SK-N-SH treated with all-trans-retinoic acid at 6 μM for 48 hours (cell line): Measurements from ENCODE around the gene LY86.

Experiments used
- ATAC-seq: fragments of 200-7000 bp; cut with Tn5 transposase; 3 replicates; pipeline ENCODE4 v1.9.1; 2020; ENCODE audit warnings: mild to moderate bottlenecking, moderate library complexity
- ARNTL ChIP-seq: fragments of 450-650 bp; formaldehyde crosslinking; IDR thresholded peaks from 2 replicates; pipeline ENCODE4 v1.5.0; 2020; ENCODE audit warnings: low read depth, mild to moderate bottlenecking, moderate library complexity, borderline replicate concordance
- CSDC2 ChIP-seq: fragments of 250-450 bp; sonication (Bioruptor Pico); IDR thresholded peaks from 2 replicates; pipeline ENCODE4 v1.5.0; 2020; ENCODE audit warnings: mild to moderate bottlenecking, moderate library complexity
- ESRRG ChIP-seq: fragments of 250-450 bp; sonication (Bioruptor Pico); IDR thresholded peaks from 2 replicates; pipeline ENCODE4 v1.6.1; 2021; ENCODE audit warnings: mild to moderate bottlenecking
- PPARA ChIP-seq: fragments of 250-450 bp; sonication (Bioruptor Pico); IDR thresholded peaks from 2 replicates; pipeline ENCODE4 v1.5.0; 2020; ENCODE audit warnings: mild to moderate bottlenecking, borderline replicate concordance
- RARB ChIP-seq: fragments of 250-450 bp; sonication (Bioruptor Pico); IDR thresholded peaks from 2 replicates; pipeline ENCODE4 v1.8.0; 2021; ENCODE audit warnings: mild to moderate bottlenecking, moderate library complexity
- SNAI2 ChIP-seq: fragments of 250-450 bp; sonication (Bioruptor Pico); IDR thresholded peaks from 2 replicates; pipeline ENCODE4 v1.5.0; 2020; ENCODE audit warnings: mild to moderate bottlenecking, moderate library complexity
- TOX ChIP-seq: fragments of 250-450 bp; sonication (Bioruptor Pico); IDR thresholded peaks from 2 replicates; pipeline ENCODE4 v1.8.0; 2021; ENCODE audit warnings: mild to moderate bottlenecking, moderate library complexity, borderline replicate concordance
- ZC3H10 ChIP-seq: fragments of 250-450 bp; sonication (Bioruptor Pico); IDR thresholded peaks from 2 replicates; pipeline ENCODE4 v1.5.1; 2021; ENCODE audit warnings: mild to moderate bottlenecking, moderate library complexity
- ZFP3 ChIP-seq: fragments of 250-450 bp; sonication (Bioruptor Pico); IDR thresholded peaks from 2 replicates; pipeline ENCODE4 v1.5.0; 2020; ENCODE audit warnings: mild to moderate bottlenecking, moderate library complexity
- ZFP30 ChIP-seq: fragments of 450-650 bp; formaldehyde crosslinking; IDR thresholded peaks from 2 replicates; pipeline ENCODE4 v1.5.0; 2022; ENCODE audit warnings: mild to moderate bottlenecking, moderate library complexity
- ZNF70 ChIP-seq: fragments of 450-650 bp; formaldehyde crosslinking; IDR thresholded peaks from 2 replicates; pipeline ENCODE4 v1.5.0; 2020; ENCODE audit warnings: mild to moderate bottlenecking, moderate library complexity
- ZNF8 ChIP-seq: fragments of 450-650 bp; formaldehyde crosslinking; IDR thresholded peaks from 2 replicates; pipeline ENCODE4 v1.5.0; 2020; ENCODE audit warnings: mild to moderate bottlenecking, moderate library complexity
- TF ChIP-seq, protein P1 (sequence below): fragments of 250-450 bp; sonication (Bioruptor Pico); IDR thresholded peaks from 2 replicates; pipeline ENCODE4 v1.5.1; 2020; ENCODE audit warnings: low read depth, mild to moderate bottlenecking, moderate library complexity
- TF ChIP-seq, protein P2 (sequence below): fragments of 250-450 bp; sonication (Bioruptor Pico); IDR thresholded peaks from 2 replicates; pipeline ENCODE4 v1.5.0; 2020; ENCODE audit warnings: mild to moderate bottlenecking, moderate library complexity
- TF ChIP-seq, protein P3 (sequence below): fragments of 250-450 bp; sonication (Bioruptor Pico); IDR thresholded peaks from 2 replicates; pipeline ENCODE4 v1.8.0; 2021; ENCODE audit warnings: low read depth, mild to moderate bottlenecking, moderate library complexity, borderline replicate concordance
- TF ChIP-seq, protein P4 (sequence below): fragments of 250-450 bp; sonication (Bioruptor Pico); IDR thresholded peaks from 2 replicates; pipeline ENCODE4 v1.5.1; 2021; ENCODE audit warnings: mild to moderate bottlenecking, moderate library complexity

Gene LY86

DNA sequence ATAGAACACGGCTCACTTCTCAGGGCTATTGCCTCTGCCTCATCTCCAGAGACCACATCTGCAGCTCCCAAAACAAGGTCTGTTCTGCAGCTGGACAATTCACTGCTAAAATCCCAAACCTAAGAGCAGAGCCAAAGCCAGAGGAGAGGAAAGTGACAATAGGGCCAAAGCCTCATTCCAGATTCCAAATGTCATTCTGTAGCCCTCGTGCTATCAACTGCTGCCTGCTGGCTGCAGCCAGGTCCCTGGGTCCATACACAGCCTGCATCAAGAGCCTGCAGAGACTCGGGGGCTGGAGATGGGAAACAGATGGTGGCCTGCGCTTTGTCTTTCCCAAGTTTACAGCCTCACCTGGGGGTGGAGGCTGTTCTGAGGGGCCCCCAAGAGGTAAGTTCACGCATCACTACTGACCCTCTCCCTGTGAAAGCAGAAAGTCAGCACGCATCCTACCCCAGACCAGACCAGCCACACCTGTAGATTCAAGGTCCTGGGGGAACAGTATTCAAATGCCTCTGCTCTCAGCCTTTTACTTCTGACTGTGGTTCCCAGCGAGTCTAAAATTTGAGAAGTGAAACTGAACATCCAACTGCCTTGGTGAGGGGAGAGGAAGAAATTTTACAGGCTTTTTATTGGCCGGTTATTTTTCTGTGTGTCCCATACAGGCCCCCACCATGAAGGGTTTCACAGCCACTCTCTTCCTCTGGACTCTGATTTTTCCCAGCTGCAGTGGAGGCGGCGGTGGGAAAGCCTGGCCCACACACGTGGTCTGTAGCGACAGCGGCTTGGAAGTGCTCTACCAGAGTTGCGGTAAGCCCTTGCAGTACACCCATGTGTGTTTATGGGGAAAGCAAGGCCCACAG, at the start of gene LY86:
TSS of gene LY86 (plus strand) at position 657 of the 860 bp plus-strand sequence. CDS start at position 672, 15 bp downstream.
- no peak for ATAC-seq

DNA sequence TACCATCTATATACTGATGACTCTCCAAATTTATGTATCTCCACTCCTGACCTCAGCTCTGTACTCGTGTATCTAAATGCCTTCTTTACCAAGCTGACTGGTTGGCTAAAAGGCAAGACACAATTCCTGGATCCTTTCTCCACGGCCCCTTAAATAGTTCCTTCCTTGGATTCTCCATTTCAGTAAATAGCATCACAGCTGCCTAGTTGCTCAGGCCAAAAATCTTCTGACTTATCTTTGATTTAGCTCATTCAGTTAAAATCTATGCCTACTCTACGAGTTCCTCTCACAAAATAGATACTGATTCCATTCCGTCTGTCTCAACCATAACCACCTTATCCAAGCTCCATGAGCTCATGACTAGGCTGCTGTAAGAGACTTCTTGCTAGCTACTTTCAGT, 49.5 kb upstream of the LY86 start:
- ATAC-seq: no peak
- TF ChIP-seq ZNF8 (no peak), ZFP30 (no peak), TOX (CRISPR knock-in tag) (no peak), ZC3H10 (CRISPR knock-in tag) (no peak), ARNTL (CRISPR knock-in tag) (no peak), ZNF70 (no peak)
- TF ChIP-seq, protein P1, sequence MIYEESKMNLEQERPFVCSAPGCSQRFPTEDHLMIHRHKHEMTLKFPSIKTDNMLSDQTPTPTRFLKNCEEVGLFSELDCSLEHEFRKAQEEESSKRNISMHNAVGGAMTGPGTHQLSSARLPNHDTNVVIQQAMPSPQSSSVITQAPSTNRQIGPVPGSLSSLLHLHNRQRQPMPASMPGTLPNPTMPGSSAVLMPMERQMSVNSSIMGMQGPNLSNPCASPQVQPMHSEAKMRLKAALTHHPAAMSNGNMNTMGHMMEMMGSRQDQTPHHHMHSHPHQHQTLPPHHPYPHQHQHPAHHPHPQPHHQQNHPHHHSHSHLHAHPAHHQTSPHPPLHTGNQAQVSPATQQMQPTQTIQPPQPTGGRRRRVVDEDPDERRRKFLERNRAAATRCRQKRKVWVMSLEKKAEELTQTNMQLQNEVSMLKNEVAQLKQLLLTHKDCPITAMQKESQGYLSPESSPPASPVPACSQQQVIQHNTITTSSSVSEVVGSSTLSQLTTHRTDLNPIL: no peak
- TF ChIP-seq, protein P2, sequence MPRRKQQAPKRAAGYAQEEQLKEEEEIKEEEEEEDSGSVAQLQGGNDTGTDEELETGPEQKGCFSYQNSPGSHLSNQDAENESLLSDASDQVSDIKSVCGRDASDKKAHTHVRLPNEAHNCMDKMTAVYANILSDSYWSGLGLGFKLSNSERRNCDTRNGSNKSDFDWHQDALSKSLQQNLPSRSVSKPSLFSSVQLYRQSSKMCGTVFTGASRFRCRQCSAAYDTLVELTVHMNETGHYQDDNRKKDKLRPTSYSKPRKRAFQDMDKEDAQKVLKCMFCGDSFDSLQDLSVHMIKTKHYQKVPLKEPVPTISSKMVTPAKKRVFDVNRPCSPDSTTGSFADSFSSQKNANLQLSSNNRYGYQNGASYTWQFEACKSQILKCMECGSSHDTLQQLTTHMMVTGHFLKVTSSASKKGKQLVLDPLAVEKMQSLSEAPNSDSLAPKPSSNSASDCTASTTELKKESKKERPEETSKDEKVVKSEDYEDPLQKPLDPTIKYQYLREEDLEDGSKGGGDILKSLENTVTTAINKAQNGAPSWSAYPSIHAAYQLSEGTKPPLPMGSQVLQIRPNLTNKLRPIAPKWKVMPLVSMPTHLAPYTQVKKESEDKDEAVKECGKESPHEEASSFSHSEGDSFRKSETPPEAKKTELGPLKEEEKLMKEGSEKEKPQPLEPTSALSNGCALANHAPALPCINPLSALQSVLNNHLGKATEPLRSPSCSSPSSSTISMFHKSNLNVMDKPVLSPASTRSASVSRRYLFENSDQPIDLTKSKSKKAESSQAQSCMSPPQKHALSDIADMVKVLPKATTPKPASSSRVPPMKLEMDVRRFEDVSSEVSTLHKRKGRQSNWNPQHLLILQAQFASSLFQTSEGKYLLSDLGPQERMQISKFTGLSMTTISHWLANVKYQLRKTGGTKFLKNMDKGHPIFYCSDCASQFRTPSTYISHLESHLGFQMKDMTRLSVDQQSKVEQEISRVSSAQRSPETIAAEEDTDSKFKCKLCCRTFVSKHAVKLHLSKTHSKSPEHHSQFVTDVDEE (CRISPR knock-in tag): no peak
- TF ChIP-seq, protein P3, sequence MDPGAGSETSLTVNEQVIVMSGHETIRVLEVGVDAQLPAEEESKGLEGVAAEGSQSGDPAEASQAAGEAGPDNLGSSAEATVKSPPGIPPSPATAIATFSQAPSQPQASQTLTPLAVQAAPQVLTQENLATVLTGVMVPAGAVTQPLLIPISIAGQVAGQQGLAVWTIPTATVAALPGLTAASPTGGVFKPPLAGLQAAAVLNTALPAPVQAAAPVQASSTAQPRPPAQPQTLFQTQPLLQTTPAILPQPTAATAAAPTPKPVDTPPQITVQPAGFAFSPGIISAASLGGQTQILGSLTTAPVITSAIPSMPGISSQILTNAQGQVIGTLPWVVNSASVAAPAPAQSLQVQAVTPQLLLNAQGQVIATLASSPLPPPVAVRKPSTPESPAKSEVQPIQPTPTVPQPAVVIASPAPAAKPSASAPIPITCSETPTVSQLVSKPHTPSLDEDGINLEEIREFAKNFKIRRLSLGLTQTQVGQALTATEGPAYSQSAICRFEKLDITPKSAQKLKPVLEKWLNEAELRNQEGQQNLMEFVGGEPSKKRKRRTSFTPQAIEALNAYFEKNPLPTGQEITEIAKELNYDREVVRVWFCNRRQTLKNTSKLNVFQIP (CRISPR knock-in tag): no peak
- TF ChIP-seq, all 23 proteins: peak for 0

More for the DNA sequence above, at the start of gene LY86:
- no peak for TF ChIP-seq SNAI2 (CRISPR knock-in tag)
- TF ChIP-seq ZNF8: no peak
- TF ChIP-seq ZFP30: no peak
- no peak for TF ChIP-seq ZNF70
- TF ChIP-seq CSDC2: no peak
- no peak for TF ChIP-seq ZFP3
- TF ChIP-seq ZC3H10 (CRISPR knock-in tag): no peak
- TF ChIP-seq, all 23 proteins: peak for 0

DNA sequence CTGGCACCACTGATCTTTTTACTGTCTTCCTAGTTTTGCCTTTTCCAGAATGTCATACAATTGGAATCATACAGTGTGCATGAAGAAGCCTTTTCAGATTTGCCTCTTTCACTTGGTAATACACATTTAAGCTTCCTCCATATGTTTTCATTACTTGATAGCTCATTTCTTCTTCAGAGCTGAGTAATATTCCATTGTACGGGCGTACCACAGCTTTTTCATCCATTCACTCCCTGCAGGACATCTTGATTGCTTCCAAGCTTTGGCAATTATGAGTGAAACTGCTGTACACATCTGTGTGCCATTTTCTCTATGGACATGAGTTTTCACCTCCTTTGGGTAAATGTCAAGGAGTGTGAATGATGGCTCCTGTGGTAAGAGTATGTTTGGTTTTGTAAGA, 46.2 kb upstream of the LY86 start:
- no peak for ATAC-seq
- TF ChIP-seq RARB (no peak), ESRRG (CRISPR knock-in tag) (no peak), ZNF8 (peak; percentile 93)
- TF ChIP-seq, protein P1: no peak

DNA sequence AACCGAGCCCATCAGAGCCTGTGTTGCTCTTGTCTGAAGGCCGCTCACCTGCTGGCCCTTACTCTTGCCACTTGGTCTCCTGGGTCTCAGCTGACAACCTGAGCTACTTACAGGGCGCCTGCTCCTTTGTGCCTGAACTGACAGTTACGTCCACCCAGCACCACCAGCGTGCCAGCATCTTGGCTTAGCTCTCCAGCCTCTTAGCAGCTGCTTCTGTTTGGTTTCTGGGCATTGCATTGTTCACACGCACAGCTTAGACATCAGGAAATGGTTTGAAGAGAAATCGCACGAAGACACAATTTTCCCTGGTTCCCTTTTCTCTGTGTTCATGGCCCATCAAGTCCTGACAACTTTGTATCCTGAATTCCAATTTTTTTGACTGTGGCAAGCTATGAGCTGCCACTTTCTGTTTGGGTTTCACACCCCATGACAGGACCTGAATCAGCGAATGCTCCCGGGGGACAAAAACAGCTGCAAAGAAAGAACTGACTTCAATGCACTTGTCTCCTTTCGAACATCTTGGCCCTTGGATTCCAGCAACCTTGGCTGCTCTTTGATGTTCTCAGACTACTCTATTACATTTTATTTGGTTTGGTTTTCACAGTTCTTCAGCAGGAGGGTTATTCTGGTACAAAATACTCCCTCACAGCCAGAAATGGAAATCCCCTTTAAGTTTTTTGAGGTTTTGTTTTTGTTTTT, 45.2 kb upstream of the LY86 start:
- TF ChIP-seq, protein P4, sequence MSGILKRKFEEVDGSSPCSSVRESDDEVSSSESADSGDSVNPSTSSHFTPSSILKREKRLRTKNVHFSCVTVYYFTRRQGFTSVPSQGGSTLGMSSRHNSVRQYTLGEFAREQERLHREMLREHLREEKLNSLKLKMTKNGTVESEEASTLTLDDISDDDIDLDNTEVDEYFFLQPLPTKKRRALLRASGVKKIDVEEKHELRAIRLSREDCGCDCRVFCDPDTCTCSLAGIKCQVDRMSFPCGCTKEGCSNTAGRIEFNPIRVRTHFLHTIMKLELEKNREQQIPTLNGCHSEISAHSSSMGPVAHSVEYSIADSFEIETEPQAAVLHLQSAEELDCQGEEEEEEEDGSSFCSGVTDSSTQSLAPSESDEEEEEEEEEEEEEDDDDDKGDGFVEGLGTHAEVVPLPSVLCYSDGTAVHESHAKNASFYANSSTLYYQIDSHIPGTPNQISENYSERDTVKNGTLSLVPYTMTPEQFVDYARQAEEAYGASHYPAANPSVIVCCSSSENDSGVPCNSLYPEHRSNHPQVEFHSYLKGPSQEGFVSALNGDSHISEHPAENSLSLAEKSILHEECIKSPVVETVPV (CRISPR knock-in tag): no peak
- TF ChIP-seq PPARA (CRISPR knock-in tag) (no peak), SNAI2 (CRISPR knock-in tag) (no peak), CSDC2 (no peak), ESRRG (CRISPR knock-in tag) (no peak)

More for the DNA sequence above, 45.2 kb upstream of the LY86 start:
- no peak for ATAC-seq
